K562 (cell line): ENCODE measurements around the gene TRIM47. TPM values are rescaled to one million over a fixed set of nuclear protein-coding genes. Genes with fewer than 3 reads are reported as not detected.

Source experiments
- CBX8 ChIP-seq: fragments of 200-600 bp; sonication (generic); IDR thresholded peaks from 2 replicates; pipeline ENCODE4 v1.6.1; 2012; ENCODE audit warnings: borderline replicate concordance, mixed run types, low read depth, mild to moderate bottlenecking, moderate library complexity, mixed read lengths, low read length, control low read depth, inconsistent platforms; ENCODE audit not compliant: poor library complexity, severe bottlenecking; ENCODE audit errors: extremely low read depth
- CHD1 ChIP-seq: fragments of 200-600 bp; sonication (generic); IDR thresholded peaks from one replicate; pipeline ENCODE4 v1.6.1; 2012; ENCODE audit warnings: mild to moderate bottlenecking, moderate library complexity, low read length, inconsistent platforms
- ETV1 ChIP-seq: fragments of 450-650 bp; conservative IDR thresholded peaks from 2 replicates; pipeline ENCODE4 v1.6.1; 2016; ENCODE audit warnings: missing genetic modification characterization, control low read depth, low read depth, missing compliant biosample characterization
- MCM3 ChIP-seq: fragments of 450-650 bp; IDR thresholded peaks from 2 replicates; pipeline ENCODE4 v1.6.1; 2016
- NR0B1 ChIP-seq: fragments of 450-650 bp; IDR thresholded peaks from one replicate; pipeline ENCODE4 v1.6.1; 2018; ENCODE audit warnings: mild to moderate bottlenecking, moderate library complexity; ENCODE audit not compliant: partially characterized antibody
- PML ChIP-seq: IDR thresholded peaks from 2 replicates; pipeline ENCODE4 v1.6.1; 2012; ENCODE audit warnings: low read length, inconsistent platforms
- POLR3G ChIP-seq: IDR thresholded peaks from 2 replicates; pipeline ENCODE4 v1.6.1; 2011; ENCODE audit not compliant: insufficient read length, insufficient replicate concordance; ENCODE audit errors: extremely low read depth
- RBM25 ChIP-seq: fragments of 200-400 bp; formaldehyde crosslinking; IDR thresholded peaks from 2 replicates; pipeline ENCODE4 v1.6.1; 2018; ENCODE audit warnings: low read length, low read depth, moderate library complexity; ENCODE audit not compliant: severe bottlenecking
- SMAD4 ChIP-seq: fragments of 250-450 bp; sonication (Bioruptor Pico); conservative IDR thresholded peaks from 2 replicates; pipeline ENCODE4 v1.8.0; 2021; ENCODE audit warnings: inconsistent platforms, mild to moderate bottlenecking, moderate library complexity
- THRA ChIP-seq: fragments of 450-650 bp; IDR thresholded peaks from 2 replicates; pipeline ENCODE4 v1.6.1; 2017; ENCODE audit warnings: mild to moderate bottlenecking, moderate library complexity
- TRIM24 ChIP-seq, 2 experiments: fragments of 450-650 bp; IDR thresholded peaks; 2 replicates each; pipeline ENCODE4 v1.6.1; 2016
- XRCC3 ChIP-seq: fragments of 450-650 bp; IDR thresholded peaks from 2 replicates; pipeline ENCODE4 v1.6.1; 2017; ENCODE audit warnings: mild to moderate bottlenecking, moderate library complexity
- ZKSCAN3 ChIP-seq: fragments of 250-450 bp; sonication (Bioruptor Pico); IDR thresholded peaks from 2 replicates; pipeline ENCODE4 v1.4.0; 2020
- ZNF121 ChIP-seq: sonication (generic); formaldehyde crosslinking; conservative IDR thresholded peaks from 2 replicates; pipeline ENCODE4 v1.8.0; 2022; ENCODE audit warnings: missing genetic modification reagents
- ZNF586 ChIP-seq: fragments of 450-650 bp; formaldehyde crosslinking; conservative IDR thresholded peaks from 2 replicates; pipeline ENCODE4 v1.4.0; 2020; ENCODE audit warnings: mild to moderate bottlenecking, moderate library complexity
- polyA plus RNA-seq, 8 experiments: library from polyadenylated mRNA; depleted of rRNA in 4 of 8; stranded (reverse) in 5 of 8; unstranded in 3 of 8; fragments of >200 nt; fragmentation: Nextera tagmentation in 2 of 8; fragmentation: Illumina TruSeq in 1 of 8; extraction: Ambion mirVana in 2 of 8; extraction: Trizol in 1 of 8; gene quantifications; 2 replicates each; pipeline versions ENCODE4 v1.2.1 to v1.2.3, GENCODE V29; 2011 to 2014; ENCODE audit warnings: inconsistent platforms in 1 of 8, missing spikeins in 1 of 8
- total RNA-seq, 7 experiments: library from RNA; depleted of rRNA in 6 of 7; stranded (reverse); fragments of >200 nt in 6 of 7; fragmentation: Illumina TruSeq in 2 of 7; extraction: Trizol in 2 of 7; gene quantifications; 2 replicates each; pipeline versions ENCODE4 v1.2.1 to v1.2.3, GENCODE V29; 2011 to 2021; ENCODE audit warnings: low replicate concordance in 1 of 7
- TF ChIP-seq, protein P1 (sequence below): fragments of 150-350 bp; conservative IDR thresholded peaks from 2 replicates; pipeline ENCODE4 v1.6.1; 2014; ENCODE audit warnings: low read length
- TF ChIP-seq, protein P2 (sequence below): fragments of 200-800 bp; sonication (Bioruptor generic); IDR thresholded peaks from 2 replicates; pipeline ENCODE4 v1.6.1; 2016; ENCODE audit warnings: missing genetic modification characterization, missing compliant biosample characterization

Gene TRIM47
- total and polyA plus RNA-seq, 9 of the 15 experiments (the other 6 are each of a cell fraction or from before 2014, with no cell fraction given): 0.56 to 6.1 (median 3.2) TPM

- TF ChIP-seq ZNF121 (CRISPR knock-in tag) (no peak), XRCC3 (no peak), PML (0 out of 2 replicates have a peak, but pooled peaks have one; percentile 4), MCM3 (no peak), CHD1 (peak; percentile 62), POLR3G (no peak), SMAD4 (CRISPR knock-in tag) (peak; percentile 71; the same call in 1 of the 2 replicates), ZKSCAN3 (CRISPR knock-in tag) (no peak), RBM25 (no peak), NR0B1 (no peak), ZNF586 (CRISPR knock-in tag) (no peak), THRA (no peak), CBX8 (no peak), ETV1 (tag) (peak; percentile 61), TRIM24 (IDR thresholded peaks at IDR 0.05) (no peak)
- TF ChIP-seq, protein P1, sequence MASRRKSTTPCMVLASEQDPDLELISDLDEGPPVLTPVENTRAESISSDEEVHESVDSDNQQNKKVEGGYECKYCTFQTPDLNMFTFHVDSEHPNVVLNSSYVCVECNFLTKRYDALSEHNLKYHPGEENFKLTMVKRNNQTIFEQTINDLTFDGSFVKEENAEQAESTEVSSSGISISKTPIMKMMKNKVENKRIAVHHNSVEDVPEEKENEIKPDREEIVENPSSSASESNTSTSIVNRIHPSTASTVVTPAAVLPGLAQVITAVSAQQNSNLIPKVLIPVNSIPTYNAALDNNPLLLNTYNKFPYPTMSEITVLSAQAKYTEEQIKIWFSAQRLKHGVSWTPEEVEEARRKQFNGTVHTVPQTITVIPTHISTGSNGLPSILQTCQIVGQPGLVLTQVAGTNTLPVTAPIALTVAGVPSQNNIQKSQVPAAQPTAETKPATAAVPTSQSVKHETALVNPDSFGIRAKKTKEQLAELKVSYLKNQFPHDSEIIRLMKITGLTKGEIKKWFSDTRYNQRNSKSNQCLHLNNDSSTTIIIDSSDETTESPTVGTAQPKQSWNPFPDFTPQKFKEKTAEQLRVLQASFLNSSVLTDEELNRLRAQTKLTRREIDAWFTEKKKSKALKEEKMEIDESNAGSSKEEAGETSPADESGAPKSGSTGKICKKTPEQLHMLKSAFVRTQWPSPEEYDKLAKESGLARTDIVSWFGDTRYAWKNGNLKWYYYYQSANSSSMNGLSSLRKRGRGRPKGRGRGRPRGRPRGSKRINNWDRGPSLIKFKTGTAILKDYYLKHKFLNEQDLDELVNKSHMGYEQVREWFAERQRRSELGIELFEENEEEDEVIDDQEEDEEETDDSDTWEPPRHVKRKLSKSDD: no peak
- TF ChIP-seq, protein P2, sequence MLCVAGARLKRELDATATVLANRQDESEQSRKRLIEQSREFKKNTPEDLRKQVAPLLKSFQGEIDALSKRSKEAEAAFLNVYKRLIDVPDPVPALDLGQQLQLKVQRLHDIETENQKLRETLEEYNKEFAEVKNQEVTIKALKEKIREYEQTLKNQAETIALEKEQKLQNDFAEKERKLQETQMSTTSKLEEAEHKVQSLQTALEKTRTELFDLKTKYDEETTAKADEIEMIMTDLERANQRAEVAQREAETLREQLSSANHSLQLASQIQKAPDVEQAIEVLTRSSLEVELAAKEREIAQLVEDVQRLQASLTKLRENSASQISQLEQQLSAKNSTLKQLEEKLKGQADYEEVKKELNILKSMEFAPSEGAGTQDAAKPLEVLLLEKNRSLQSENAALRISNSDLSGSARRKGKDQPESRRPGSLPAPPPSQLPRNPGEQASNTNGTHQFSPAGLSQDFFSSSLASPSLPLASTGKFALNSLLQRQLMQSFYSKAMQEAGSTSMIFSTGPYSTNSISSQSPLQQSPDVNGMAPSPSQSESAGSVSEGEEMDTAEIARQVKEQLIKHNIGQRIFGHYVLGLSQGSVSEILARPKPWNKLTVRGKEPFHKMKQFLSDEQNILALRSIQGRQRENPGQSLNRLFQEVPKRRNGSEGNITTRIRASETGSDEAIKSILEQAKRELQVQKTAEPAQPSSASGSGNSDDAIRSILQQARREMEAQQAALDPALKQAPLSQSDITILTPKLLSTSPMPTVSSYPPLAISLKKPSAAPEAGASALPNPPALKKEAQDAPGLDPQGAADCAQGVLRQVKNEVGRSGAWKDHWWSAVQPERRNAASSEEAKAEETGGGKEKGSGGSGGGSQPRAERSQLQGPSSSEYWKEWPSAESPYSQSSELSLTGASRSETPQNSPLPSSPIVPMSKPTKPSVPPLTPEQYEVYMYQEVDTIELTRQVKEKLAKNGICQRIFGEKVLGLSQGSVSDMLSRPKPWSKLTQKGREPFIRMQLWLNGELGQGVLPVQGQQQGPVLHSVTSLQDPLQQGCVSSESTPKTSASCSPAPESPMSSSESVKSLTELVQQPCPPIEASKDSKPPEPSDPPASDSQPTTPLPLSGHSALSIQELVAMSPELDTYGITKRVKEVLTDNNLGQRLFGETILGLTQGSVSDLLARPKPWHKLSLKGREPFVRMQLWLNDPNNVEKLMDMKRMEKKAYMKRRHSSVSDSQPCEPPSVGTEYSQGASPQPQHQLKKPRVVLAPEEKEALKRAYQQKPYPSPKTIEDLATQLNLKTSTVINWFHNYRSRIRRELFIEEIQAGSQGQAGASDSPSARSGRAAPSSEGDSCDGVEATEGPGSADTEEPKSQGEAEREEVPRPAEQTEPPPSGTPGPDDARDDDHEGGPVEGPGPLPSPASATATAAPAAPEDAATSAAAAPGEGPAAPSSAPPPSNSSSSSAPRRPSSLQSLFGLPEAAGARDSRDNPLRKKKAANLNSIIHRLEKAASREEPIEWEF (CRISPR knock-in tag): no peak
These were observed 22.2 kb downstream of the TRIM47 start (continued) for GRCh38 chr17:75856062-75856756.
